NCI-H2196 treated with DMSO at 0.1 percent for 48 hours (cell line): ENCODE data around the gene KIAA0040.

Experiments used
- DNase-seq: peaks from one replicate; lab custom pipeline; 2025; ENCODE audit not compliant: unreplicated experiment; lab: John Stamatoyannopoulos, UW

KIAA0040 gene

GRCh38 chr1:175192630-175193526 lies at the start of gene KIAA0040:
Gene KIAA0040 (minus strand): TSS chr1:175192776. CDS start chr1:175161013, 31,763 bp downstream.
- no peak for DNase-seq

GRCh38 chr1:175237389-175237788 lies 44.8 kb upstream of the KIAA0040 start:
- no peak for DNase-seq

GRCh38 chr1:175234639-175235038 lies 42.1 kb upstream of the KIAA0040 start:
- DNase-seq, result no peak

- no peak for DNase-seq
Measured at GRCh38 chr1:175232335-175232734, 39.8 kb upstream of the KIAA0040 start.

- DNase-seq, result no peak
Measured at GRCh38 chr1:175225805-175226129, 33.2 kb upstream of the KIAA0040 start.

GRCh38 chr1:175222296-175222938 lies 29.8 kb upstream of the KIAA0040 start:
- no peak for DNase-seq

- DNase-seq, result no peak
Measured at GRCh38 chr1:175221557-175222175, 29.1 kb upstream of the KIAA0040 start.

- DNase-seq, result no peak
Measured at GRCh38 chr1:175220853-175221556, 28.4 kb upstream of the KIAA0040 start.

GRCh38 chr1:175219774-175220173 lies 27.2 kb upstream of the KIAA0040 start:
- no peak for DNase-seq

GRCh38 chr1:175218786-175219434 lies 26.3 kb upstream of the KIAA0040 start:
- no peak for DNase-seq

GRCh38 chr1:175217721-175218531 lies 25.4 kb upstream of the KIAA0040 start:
- DNase-seq, result no peak

GRCh38 chr1:175216444-175216843 lies 23.9 kb upstream of the KIAA0040 start:
- DNase-seq, result no peak

- no peak for DNase-seq
Measured at GRCh38 chr1:175211656-175212055, 19.1 kb upstream of the KIAA0040 start.

GRCh38 chr1:175210744-175211143 lies 18.2 kb upstream of the KIAA0040 start:
- DNase-seq, result no peak

- DNase-seq, result no peak
Measured at GRCh38 chr1:175209493-175209921, 16.9 kb upstream of the KIAA0040 start.

- DNase-seq, result no peak
Measured at GRCh38 chr1:175208773-175209492, 16.4 kb upstream of the KIAA0040 start.

GRCh38 chr1:175207971-175208370 lies 15.4 kb upstream of the KIAA0040 start:
- DNase-seq, result no peak

- no peak for DNase-seq
Measured at GRCh38 chr1:175206687-175207086, 14.1 kb upstream of the KIAA0040 start.

- no peak for DNase-seq
Measured at GRCh38 chr1:175204330-175204729, 11.8 kb upstream of the KIAA0040 start.
